K562 (cell line): Measurements from ENCODE around the gene EYA2. TPM values are rescaled to one million over a fixed set of nuclear protein-coding genes. Genes with fewer than 3 reads are reported as not detected.

Source experiments
- ATAC-seq: fragments of 200-7000 bp; cut with Tn5 transposase; 3 replicates; pipeline ENCODE4 v1.9.1; 2020; ENCODE audit warnings: moderate library complexity
- BruUV-seq: library from RNA; stranded (reverse); fragments of 400-500 nt; replicated peaks from 2 replicates; lab custom pipeline; 2021; lab: Mats Ljungman, UMichigan
- CTCF ChIA-PET: fragments of 300-600 bp; formaldehyde crosslinking; extraction: SDS; loops from one replicate; lab custom pipeline; 2021; ENCODE audit warnings: low intra/inter-chr PET ratio; lab: Yijun Ruan, JAX
- POLR2A ChIA-PET: fragments of 300-600, 350-650 bp; sonication (Branson Sonifier 250); formaldehyde crosslinking; extraction: SDS; loops from one replicate; lab custom pipeline; 2021; ENCODE audit warnings: antibody characterized with exemption, inconsistent platforms; lab: Yijun Ruan, JAX
- DNase-seq, 4 experiments: peaks; one replicate each; pipeline versions ENCODE4 v3.0.0 to v3.0.0-alpha.2; 2011 to 2018; ENCODE audit warnings: low spot score in 3 of 4, mixed read lengths in 3 of 4; ENCODE audit errors: extremely low read depth in 1 of 4
- FAIRE-seq: peaks from 2 replicates; lab custom pipeline; 2011; peaks lifted over from hg19 to GRCh38; lab: Jason Lieb, UNC
- H2AFZ ChIP-seq: 2 replicates; pipeline ENCODE4 v1.6.0; 2011; ENCODE audit warnings: low read depth, low read length, control low read depth, inconsistent platforms
- H3K27ac ChIP-seq: fragments of 200-600 bp; 3 replicates; pipeline ENCODE4 v1.8.0; 2011; ENCODE audit warnings: low read depth, mild to moderate bottlenecking, control low read depth, inconsistent platforms, low read length, moderate library complexity, mixed read lengths; ENCODE audit errors: extremely low read depth
- H3K27me3 ChIP-seq, 2 experiments: fragments of 300-600 bp in 1 of 2; 2 replicates in 1 of 2; 3 replicates in 1 of 2; pipeline versions ENCODE4 v1.6.0 to v1.8.0; 2011; ENCODE audit warnings: inconsistent platforms in 2 of 2, low read length in 2 of 2, mild to moderate bottlenecking in 1 of 2, mixed read lengths in 1 of 2, moderate library complexity in 1 of 2; ENCODE audit not compliant: control insufficient read depth in 2 of 2, insufficient read depth in 2 of 2
- H3K36me3 ChIP-seq: fragments of 300-600 bp; 3 replicates; pipeline ENCODE4 v1.8.0; 2011; ENCODE audit warnings: mild to moderate bottlenecking, low read length, inconsistent platforms; ENCODE audit not compliant: control insufficient read depth, insufficient read depth
- H3K4me1 ChIP-seq, 2 experiments: fragments of 200-600 bp in 1 of 2; replicated peaks in 1 of 2; 2 replicates in 1 of 2; 3 replicates in 1 of 2; pipeline versions ENCODE4 v1.5.1 to v1.8.0; 2011; ENCODE audit warnings: inconsistent platforms in 2 of 2, low read length in 2 of 2, mild to moderate bottlenecking in 1 of 2, mixed read lengths in 1 of 2, moderate library complexity in 1 of 2; ENCODE audit not compliant: control insufficient read depth in 2 of 2, insufficient read depth in 2 of 2
- H3K4me2 ChIP-seq: 2 replicates; pipeline ENCODE4 v1.6.1; 2011; ENCODE audit warnings: low read length, control low read depth, inconsistent platforms, mixed read lengths; ENCODE audit not compliant: insufficient read depth
- H3K4me3 ChIP-seq: fragments of 200-600 bp; sonication (generic), shearing (Covaris generic); 2 replicates; pipeline ENCODE4 v1.5.1; 2016; ENCODE audit warnings: control low read depth, inconsistent platforms
- H3K79me2 ChIP-seq: fragments of 200-600 bp; 3 replicates; pipeline ENCODE4 v1.8.0; 2011; ENCODE audit warnings: low read length, inconsistent platforms; ENCODE audit not compliant: control insufficient read depth, insufficient read depth
- H3K9ac ChIP-seq, 2 experiments: 2 replicates each; pipeline versions ENCODE4 v1.6.0 to v1.6.1; 2011; ENCODE audit warnings: low read depth in 2 of 2, low read length in 2 of 2, control low read depth in 1 of 2, inconsistent platforms in 1 of 2, mild to moderate bottlenecking in 1 of 2, mixed read lengths in 1 of 2; ENCODE audit not compliant: insufficient read depth in 1 of 2
- H3K9me1 ChIP-seq: one replicate; pipeline ENCODE4 v1.6.0; 2011; ENCODE audit warnings: inconsistent platforms, mild to moderate bottlenecking, low read length, moderate library complexity; ENCODE audit not compliant: control insufficient read depth, insufficient read depth
- H3K9me3 ChIP-seq: replicated peaks from 2 replicates; pipeline ENCODE4 v1.5.1; 2011; ENCODE audit warnings: low read depth, low read length, inconsistent platforms; ENCODE audit not compliant: control insufficient read depth, insufficient read depth
- H4K20me1 ChIP-seq: replicated peaks from 2 replicates; pipeline ENCODE4 v1.6.1; 2011; ENCODE audit warnings: low read length, inconsistent platforms, mixed read lengths; ENCODE audit not compliant: control insufficient read depth, insufficient read depth
- NFATC3 ChIP-seq: fragments of 450-650 bp; IDR thresholded peaks from 2 replicates; pipeline ENCODE4 v1.6.1; 2017; ENCODE audit warnings: mild to moderate bottlenecking
- RBM15 ChIP-seq: fragments of 200-400 bp; formaldehyde crosslinking; IDR thresholded peaks from 2 replicates; pipeline ENCODE4 v1.6.1; 2018; ENCODE audit warnings: mild to moderate bottlenecking, low read length, moderate library complexity; ENCODE audit not compliant: insufficient read depth
- RBM25 ChIP-seq: fragments of 200-400 bp; formaldehyde crosslinking; IDR thresholded peaks from 2 replicates; pipeline ENCODE4 v1.6.1; 2018; ENCODE audit warnings: low read length, low read depth, moderate library complexity; ENCODE audit not compliant: severe bottlenecking
- WGBS: fragments of 100-300 bp; shearing (Covaris generic); methylation state at CpG from one replicate; pipeline ENCODE4 v1.1.6; 2016; ENCODE audit warnings: low coverage, mixed read lengths; ENCODE audit not compliant: insufficient coverage; ENCODE audit errors: missing lambda C conversion rate; 5-methylcytosine and 5-hydroxymethylcytosine counted together
- in situ Hi-C: fragments of 300-500 bp; cut with MboI; formaldehyde crosslinking; loops from 4 replicates; pipeline ENCODE4 v1.15.0; 2018; ENCODE audit warnings: inconsistent platforms, mixed read lengths
- intact Hi-C: fragments of 100-400 bp; cut with micrococcal nuclease; formaldehyde crosslinking; loops from 2 replicates; pipeline ENCODE4 v1.14.2; 2022
- polyA plus RNA-seq, 8 experiments: library from polyadenylated mRNA; depleted of rRNA in 4 of 8; stranded (reverse) in 5 of 8; unstranded in 3 of 8; fragments of >200 nt; fragmentation: Nextera tagmentation in 2 of 8; fragmentation: Illumina TruSeq in 1 of 8; extraction: Ambion mirVana in 2 of 8; extraction: Trizol in 1 of 8; gene quantifications; 2 replicates each; pipeline versions ENCODE4 v1.2.1 to v1.2.3, GENCODE V29; 2011 to 2014; ENCODE audit warnings: inconsistent platforms in 1 of 8, missing spikeins in 1 of 8
- total RNA-seq, 7 experiments: library from RNA; depleted of rRNA in 6 of 7; stranded (reverse); fragments of >200 nt in 6 of 7; fragmentation: Illumina TruSeq in 2 of 7; extraction: Trizol in 2 of 7; gene quantifications; 2 replicates each; pipeline versions ENCODE4 v1.2.1 to v1.2.3, GENCODE V29; 2011 to 2021; ENCODE audit warnings: low replicate concordance in 1 of 7

Gene EYA2
- total and polyA plus RNA-seq, 9 of the 15 experiments (the other 6 are each of a cell fraction or from before 2014, with no cell fraction given): 0.03 TPM; not detected in 8

- no peaks in the 10 kb centered on the region; a peak in 1 of 5 replicates for H3K4me1 ChIP-seq
- H3K9me1 ChIP-seq: no peaks in the 10 kb centered on the region
- H3K27ac ChIP-seq: no peak overlapping the region
- peaks cover 4% of the 10 kb centered on the region; the same call in 1 of the 2 replicates for H4K20me1 ChIP-seq
- CTCF ChIA-PET: no interaction called here
- no peak overlapping the region for H3K4me3 ChIP-seq
- H2AFZ ChIP-seq: no peak overlapping the region
- H3K79me2 ChIP-seq: no peaks in the 10 kb centered on the region
- no peaks in the 10 kb centered on the region for H3K36me3 ChIP-seq
- no peak overlapping the region for H3K4me2 ChIP-seq
- ATAC-seq (no peak), DNase-seq (no peak), FAIRE-seq (no peak)
- intact Hi-C loops (no loop called here), in situ Hi-C loops (no loop called here)
- TF ChIP-seq NFATC3: no peak
- peak; percentile 91 for TF ChIP-seq RBM25
- peaks cover 7 to 24% of the 10 kb centered on the region in 2 experiments; a peak in 4 of 5 replicates for H3K27me3 ChIP-seq
- POLR2A ChIA-PET: no interaction called here
- no peaks in the 10 kb centered on the region for H3K9me3 ChIP-seq
- H3K9ac ChIP-seq: no peak overlapping the region
- WGBS: 10% methylated on average over 6 of the region's 7 CpGs
- no TSS peak for BruUV-seq
Measured at GRCh38 chr20:46937533-46938226, 43.0 kb downstream of the EYA2 start.

- BruUV-seq: no TSS peak
- Histone ChIP-seq H3K9me1 (no peaks in the 10 kb centered on the region), H2AFZ (no peak overlapping the region)
- DNase-seq: no peak
- TF ChIP-seq RBM15: no peak
- TF ChIP-seq, all 486 proteins: peak for 0
- no peak overlapping the region for H3K4me3 ChIP-seq
- in situ Hi-C loops (no loop called here), intact Hi-C loops (no loop called here)
- 0% methylated on average over 1 of the region's 1 CpG for WGBS
- H3K9me3 ChIP-seq: no peaks in the 10 kb centered on the region
- ChIA-PET CTCF (no interaction called here), POLR2A (no interaction called here)
- ATAC-seq: no peak
- no peak overlapping the region for H3K4me2 ChIP-seq
- H3K4me1 ChIP-seq: no peaks in the 10 kb centered on the region; a peak in 1 of 5 replicates
- H3K27me3 ChIP-seq: peaks cover 3 to 31% of the 10 kb centered on the region in 2 experiments; a peak in 4 of 5 replicates
- peaks cover 4% of the 10 kb centered on the region; the same call in 1 of the 2 replicates for H4K20me1 ChIP-seq
- H3K79me2 ChIP-seq: no peaks in the 10 kb centered on the region
- no peak overlapping the region for H3K9ac ChIP-seq
- H3K27ac ChIP-seq: no peak overlapping the region
- H3K36me3 ChIP-seq: no peaks in the 10 kb centered on the region
- FAIRE-seq: no peak
Measured at GRCh38 chr20:46938434-46938833, 43.8 kb downstream of the EYA2 start.
